GM18861 (cell line): ENCODE results near the gene UGT2B7.

Experiments
- ATAC-seq: cut with Tn5 transposase; IDR thresholded peaks from one replicate; pipeline ENCODE4 v1.9.1; 2021; ENCODE audit not compliant: unreplicated experiment

The UGT2B7 gene

DNA sequence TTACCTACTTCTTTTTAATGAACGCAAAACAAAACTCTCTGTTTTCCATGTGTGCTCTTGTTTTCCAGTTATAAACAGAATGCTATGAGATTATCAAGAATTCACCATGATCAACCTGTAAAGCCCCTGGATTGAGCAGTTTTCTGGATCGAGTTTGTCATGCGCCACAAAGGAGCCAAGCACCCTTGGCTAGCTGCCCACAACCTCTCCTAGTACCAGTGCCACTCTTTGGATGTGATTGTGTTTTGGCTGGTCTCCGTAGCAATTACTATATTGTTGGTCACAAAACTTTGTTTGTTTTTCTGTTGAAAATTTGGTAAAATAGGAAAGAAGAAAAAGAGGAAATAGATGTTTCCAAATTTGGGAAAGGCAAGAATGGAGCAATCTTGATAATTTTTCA is 51.1 kb downstream of the UGT2B7 start:
- no peak for ATAC-seq

- no peak for ATAC-seq
These were observed 57.7 kb downstream of the UGT2B7 start for GRCh38 chr4:69154021-69154420.

DNA sequence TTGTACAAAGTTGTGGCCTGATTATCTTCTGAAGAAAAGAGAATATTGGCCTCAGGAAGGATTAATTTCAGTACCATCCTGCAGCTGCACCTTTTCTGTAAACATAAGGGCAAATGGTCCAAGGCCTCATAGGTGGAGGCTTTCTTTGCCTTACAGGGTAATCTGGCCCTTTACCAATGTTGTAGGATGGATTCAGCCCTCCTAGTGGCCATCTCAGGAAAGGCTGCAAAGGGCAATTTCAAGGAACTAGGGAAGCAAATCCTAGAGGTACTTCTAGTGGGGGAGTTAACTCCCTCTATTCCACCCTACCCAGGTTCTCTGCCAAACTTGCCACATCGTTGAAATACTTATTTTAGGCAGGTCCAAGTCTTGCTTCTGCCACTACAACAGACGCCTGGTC is 60.6 kb downstream of the UGT2B7 start:
- ATAC-seq: no peak
